ENCODE data around the gene CD248.
"Not testable (repeated sequence)": the region's sequence is repeated elsewhere in the genome, so short reads cannot be mapped to it uniquely, and the experiment has no call there.

Gene CD248

GRCh38 chr11:66328302-66329144 lies 11.7 kb upstream of the CD248 start:
- peak; percentile 85 for DNase-seq

GRCh38 chr11:66328031-66328301 lies 11.1 kb upstream of the CD248 start:
- DNase-seq: no peak

GRCh38 chr11:66327171-66328030 lies 10.6 kb upstream of the CD248 start:
- no peak for DNase-seq

GRCh38 chr11:66326261-66327111 lies 9.6 kb upstream of the CD248 start:
- DNase-seq: peak; percentile 70

- DNase-seq: no peak
Observed at GRCh38 chr11:66325263-66325671, 8.4 kb upstream of the CD248 start.

- no peak for DNase-seq
Observed at GRCh38 chr11:66324664-66325063, 7.8 kb upstream of the CD248 start.

GRCh38 chr11:66323684-66324083 lies 6.8 kb upstream of the CD248 start:
- no peak for DNase-seq

- DNase-seq: no peak
Observed at GRCh38 chr11:66322732-66323427, 6.0 kb upstream of the CD248 start.

GRCh38 chr11:66321606-66322005 lies 4.8 kb upstream of the CD248 start:
- DNase-seq: no peak

GRCh38 chr11:66320748-66321147 lies 3.9 kb upstream of the CD248 start:
- not testable (repeated sequence) for DNase-seq

GRCh38 chr11:66320289-66320688 lies 3.4 kb upstream of the CD248 start:
- DNase-seq: not testable (repeated sequence)

GRCh38 chr11:66318600-66318970 lies 1.7 kb upstream of the CD248 start:
- no peak for DNase-seq

- DNase-seq: peak; percentile 73
Observed at GRCh38 chr11:66317723-66318599, 1.1 kb upstream of the CD248 start.

GRCh38 chr11:66317322-66317722 lies 478 bp upstream of the CD248 start:
- peak; percentile 69 for DNase-seq

GRCh38 chr11:66315921-66316811 lies 678 bp downstream of the CD248 start:
- DNase-seq: no peak

GRCh38 chr11:66315498-66315885 lies 1.4 kb downstream of the CD248 start:
- no peak for DNase-seq

- DNase-seq: no peak
Observed at GRCh38 chr11:66314561-66315497, 2.0 kb downstream of the CD248 start.

GRCh38 chr11:66314186-66314501 lies 2.7 kb downstream of the CD248 start:
- DNase-seq: no peak

Measured in femur (tissue), 1 donor.